ENCODE results near the gene UPF2. TPM values are rescaled to one million over a fixed set of nuclear protein-coding genes. Genes with fewer than 3 reads are reported as not detected.
A peak's percentile ranks its signal among the peaks of the same experiment; 100 is the strongest.

Gene UPF2
- total RNA-seq, 1 donor = 19.0 TPM

- no peak for TF ChIP-seq CTCF (IDR thresholded peaks at IDR 0.05; ENCODE audit: insufficient read depth, low read depth, low read length)
- H3K4me3 ChIP-seq (ENCODE audit: low read depth, low read length) = no peak overlapping the region
- DNase-seq (ENCODE audit: low read depth) = no peak
Observed at GRCh38 chr10:11901036-11901301, 141.6 kb downstream of the UPF2 start.

GRCh38 chr10:11899067-11899876, 143.3 kb downstream of the UPF2 start:
- no peak for DNase-seq (ENCODE audit: low read depth)
- no peak for TF ChIP-seq CTCF (IDR thresholded peaks at IDR 0.05; ENCODE audit: insufficient read depth, low read depth, low read length)

GRCh38 chr10:11898372-11899066, 144.1 kb downstream of the UPF2 start:
- peak; percentile 19 for DNase-seq (ENCODE audit: low read depth)

More at GRCh38 chr10:11899067-11899876, 143.3 kb downstream of the UPF2 start:
- no peak overlapping the region for H3K4me3 ChIP-seq (ENCODE audit: low read depth, low read length)

GRCh38 chr10:11898033-11898371, 144.6 kb downstream of the UPF2 start:
- H3K4me3 ChIP-seq (ENCODE audit: low read depth, low read length) = no peak overlapping the region
- no peak for TF ChIP-seq CTCF (IDR thresholded peaks at IDR 0.05; ENCODE audit: insufficient read depth, low read depth, low read length)
- DNase-seq (ENCODE audit: low read depth) = no peak

More at GRCh38 chr10:11898372-11899066, 144.1 kb downstream of the UPF2 start:
- no peak for TF ChIP-seq CTCF (IDR thresholded peaks at IDR 0.05; ENCODE audit: insufficient read depth, low read depth, low read length)
- H3K4me3 ChIP-seq (ENCODE audit: low read depth, low read length) = no peak overlapping the region

- no peak for DNase-seq (ENCODE audit: low read depth)
- TF ChIP-seq CTCF (IDR thresholded peaks at IDR 0.05; ENCODE audit: insufficient read depth, low read depth, low read length) = no peak
- no peak overlapping the region for H3K4me3 ChIP-seq (ENCODE audit: low read depth, low read length)
Observed at GRCh38 chr10:11896549-11897200, 145.9 kb downstream of the UPF2 start.

GRCh38 chr10:11895598-11895997, 147.0 kb downstream of the UPF2 start:
- TF ChIP-seq CTCF (IDR thresholded peaks at IDR 0.05; ENCODE audit: insufficient read depth, low read depth, low read length) = no peak
- no peak overlapping the region for H3K4me3 ChIP-seq (ENCODE audit: low read depth, low read length)
- no peak for DNase-seq (ENCODE audit: low read depth)

Data from fibroblast of villous mesenchyme (primary cell).